HG02884 (cell line): ENCODE data around the gene LTB4R.

Experiments used
- ATAC-seq: cut with Tn5 transposase; IDR thresholded peaks from one replicate; pipeline ENCODE4 v1.9.1; 2021; ENCODE audit warnings: mild to moderate bottlenecking, moderate library complexity; ENCODE audit not compliant: unreplicated experiment

The LTB4R gene

GRCh38 chr14:24278424-24278823, 32.9 kb upstream of the LTB4R start:
- ATAC-seq = no peak

GRCh38 chr14:24279301-24280186, 31.8 kb upstream of the LTB4R start:
- ATAC-seq = peak; percentile 55

GRCh38 chr14:24280797-24281460, 30.4 kb upstream of the LTB4R start:
- ATAC-seq = no peak

GRCh38 chr14:24281636-24282035, 29.7 kb upstream of the LTB4R start:
- no peak for ATAC-seq

- no peak for ATAC-seq
These were observed 28.6 kb upstream of the LTB4R start for GRCh38 chr14:24282736-24283135.

- ATAC-seq = no peak
These were observed 27.4 kb upstream of the LTB4R start for GRCh38 chr14:24283796-24284460.

GRCh38 chr14:24284501-24285035, 26.7 kb upstream of the LTB4R start:
- ATAC-seq = no peak

- no peak for ATAC-seq
These were observed 26.0 kb upstream of the LTB4R start for GRCh38 chr14:24285351-24285750.

- no peak for ATAC-seq
These were observed 24.3 kb upstream of the LTB4R start for GRCh38 chr14:24286996-24287395.

- ATAC-seq = no peak
These were observed 21.5 kb upstream of the LTB4R start for GRCh38 chr14:24289649-24290280.

GRCh38 chr14:24290746-24291145, 20.6 kb upstream of the LTB4R start:
- ATAC-seq = no peak

GRCh38 chr14:24291446-24292117, 19.7 kb upstream of the LTB4R start:
- no peak for ATAC-seq

- no peak for ATAC-seq
These were observed 19.0 kb upstream of the LTB4R start for GRCh38 chr14:24292118-24292807.

- no peak for ATAC-seq
These were observed 17.8 kb upstream of the LTB4R start for GRCh38 chr14:24293525-24293924.

GRCh38 chr14:24296341-24297157, 14.8 kb upstream of the LTB4R start:
- peak; percentile 50 for ATAC-seq

- ATAC-seq = peak; percentile 10
These were observed 13.9 kb upstream of the LTB4R start for GRCh38 chr14:24297190-24297964.

GRCh38 chr14:24298892-24299254, 12.4 kb upstream of the LTB4R start:
- peak; percentile 5 for ATAC-seq
